HepG2 (cell line): Measurements from ENCODE around the gene ATP8B4. TPM values are rescaled to one million over a fixed set of nuclear protein-coding genes. Genes with fewer than 3 reads are reported as not detected.

Experiments
- ATAC-seq: fragments of 200-7000 bp; cut with Tn5 transposase; 3 replicates; pipeline ENCODE4 v1.9.1; 2020; ENCODE audit warnings: mild to moderate bottlenecking, moderate library complexity
- BruUV-seq: library from RNA; stranded (reverse); fragments of 400-500 nt; replicated peaks from 2 replicates; lab custom pipeline; 2021; lab: Mats Ljungman, UMichigan
- CTCF ChIA-PET: fragments of 300-600 bp; formaldehyde crosslinking; extraction: SDS; loops from one replicate; lab custom pipeline; 2021; ENCODE audit warnings: low total read pairs, inconsistent platforms, low intra/inter-chr PET ratio; lab: Yijun Ruan, JAX
- POLR2A ChIA-PET: fragments of 350-600 bp; sonication (Branson Sonifier 250); formaldehyde crosslinking; loops from one replicate; lab custom pipeline; 2020; ENCODE audit warnings: antibody characterized with exemption, inconsistent platforms; lab: Yijun Ruan, JAX
- DNase-seq: peaks from one replicate; pipeline ENCODE4 v3.0.0-alpha.2; 2015; ENCODE audit warnings: low spot score
- FAIRE-seq: peaks from 3 replicates; lab custom pipeline; 2011; peaks lifted over from hg19 to GRCh38; lab: Jason Lieb, UNC
- H2AFZ ChIP-seq: one replicate; pipeline ENCODE4 v1.6.1; 2011; ENCODE audit warnings: low read length, inconsistent platforms
- H3K27ac ChIP-seq: fragments of 300-600 bp; 3 replicates; pipeline ENCODE4 v1.8.0; 2011; ENCODE audit warnings: mixed run types, mild to moderate bottlenecking, mixed read lengths, low read length, inconsistent platforms; ENCODE audit not compliant: insufficient read depth; ENCODE audit errors: extremely low read length
- H3K27me3 ChIP-seq, 2 experiments: fragments of 200-600 bp in 1 of 2; 2 replicates in 1 of 2; 3 replicates in 1 of 2; pipeline versions ENCODE4 v1.6.0 to v1.8.0; 2011; ENCODE audit warnings: low read length in 2 of 2, mild to moderate bottlenecking in 2 of 2, moderate library complexity in 2 of 2, inconsistent platforms in 1 of 2; ENCODE audit not compliant: insufficient read depth in 2 of 2, control insufficient read depth in 1 of 2
- H3K36me3 ChIP-seq, 2 experiments: fragments of 200-600 bp in 1 of 2; replicated peaks in 1 of 2; 2 replicates in 1 of 2; 3 replicates in 1 of 2; pipeline versions ENCODE4 v1.5.1 to v1.8.0; 2011; ENCODE audit warnings: low read length in 2 of 2, inconsistent platforms in 1 of 2; ENCODE audit not compliant: insufficient read depth in 2 of 2, control insufficient read depth in 1 of 2
- H3K4me1 ChIP-seq: 2 replicates; pipeline ENCODE4 v1.5.1; 2012; ENCODE audit warnings: low read length, inconsistent platforms; ENCODE audit not compliant: insufficient read depth
- H3K4me2 ChIP-seq: 2 replicates; pipeline ENCODE4 v1.6.0; 2011; ENCODE audit warnings: low read depth, low read length, inconsistent platforms
- H3K4me3 ChIP-seq, 3 experiments: fragments of 200-600 bp in 1 of 3; sonication (generic), shearing (Covaris generic) in 1 of 3; replicated peaks in 1 of 3; 2 replicates each; pipeline ENCODE4 v1.5.1; 2011 to 2016; ENCODE audit warnings: low read length in 3 of 3, inconsistent platforms in 2 of 3, low read depth in 2 of 3, mild to moderate bottlenecking in 2 of 3, control low read depth in 1 of 3, mixed read lengths in 1 of 3; ENCODE audit not compliant: insufficient read depth in 1 of 3
- H3K79me2 ChIP-seq: one replicate; pipeline ENCODE4 v1.6.1; 2011; ENCODE audit warnings: low read length, inconsistent platforms; ENCODE audit not compliant: insufficient read depth
- H3K9ac ChIP-seq: 2 replicates; pipeline ENCODE4 v1.6.0; 2011; ENCODE audit warnings: mild to moderate bottlenecking, low read depth, low read length, inconsistent platforms; ENCODE audit not compliant: insufficient read depth
- H3K9me3 ChIP-seq: 2 replicates; pipeline ENCODE4 v1.5.1; 2012; ENCODE audit warnings: mild to moderate bottlenecking, low read length
- H4K20me1 ChIP-seq: 2 replicates; pipeline ENCODE4 v1.6.0; 2011; ENCODE audit warnings: inconsistent platforms, mild to moderate bottlenecking, low read length, moderate library complexity; ENCODE audit not compliant: insufficient read depth
- CBX5 ChIP-seq: sonication (generic); formaldehyde crosslinking; IDR thresholded peaks from 2 replicates; pipeline ENCODE4 v1.4.0; 2020; ENCODE audit warnings: missing genetic modification reagents, borderline replicate concordance
- MAFF ChIP-seq: IDR thresholded peaks from 2 replicates; pipeline ENCODE4 v1.6.1; 2011; ENCODE audit warnings: low read depth, low read length, improper control_type of control experiment
- MEF2D ChIP-seq: sonication (generic); formaldehyde crosslinking; IDR thresholded peaks from 2 replicates; pipeline ENCODE4 v1.5.1; 2020; ENCODE audit warnings: mild to moderate bottlenecking, missing genetic modification reagents
- ZNF24 ChIP-seq: fragments of 450-650 bp; IDR thresholded peaks from 2 replicates; pipeline ENCODE4 v1.6.1; 2017; ENCODE audit warnings: antibody characterized with exemption, mild to moderate bottlenecking
- ZNF282 ChIP-seq: fragments of 450-650 bp; IDR thresholded peaks from 2 replicates; pipeline ENCODE4 v1.6.1; 2018; ENCODE audit not compliant: partially characterized antibody
- ZNF546 ChIP-seq: sonication (generic); formaldehyde crosslinking; conservative IDR thresholded peaks from 2 replicates; pipeline ENCODE4 v1.8.1; 2023; ENCODE audit warnings: mild to moderate bottlenecking, missing genetic modification reagents
- ZNF572 ChIP-seq: sonication (generic); formaldehyde crosslinking; IDR thresholded peaks from 2 replicates; pipeline ENCODE4 v1.5.1; 2020; ENCODE audit warnings: mild to moderate bottlenecking, missing genetic modification reagents
- WGBS: methylation state at CpG from one replicate; pipeline ENCODE4 v1.1.6; 2017; ENCODE audit warnings: low lambda C conversion rate; 5-methylcytosine and 5-hydroxymethylcytosine counted together
- in situ Hi-C: cut with HindIII; loops from 2 replicates; pipeline ENCODE4 v1.10.0; 2017; ENCODE audit warnings: low pct_unique_long_range_greater_than_20kb; ENCODE audit not compliant: extremely low pct_ligation_motif_present
- intact Hi-C: fragments of 100-400 bp; cut with micrococcal nuclease; formaldehyde crosslinking; loops from one replicate; pipeline ENCODE4 v1.10.0; 2022; ENCODE audit not compliant: unreplicated experiment
- polyA plus RNA-seq, 8 experiments: library from polyadenylated mRNA; depleted of rRNA in 3 of 8; stranded (reverse) in 7 of 8; unstranded in 1 of 8; fragments of >200 nt; fragmentation: Illumina TruSeq in 4 of 8; extraction: Trizol in 4 of 8; gene quantifications; 2 replicates each; pipeline versions ENCODE4 v1.2.1 to v1.2.3, GENCODE V29; 2011 to 2016; ENCODE audit warnings: low read depth in 4 of 8, missing spikeins in 1 of 8, mixed read lengths in 1 of 8; ENCODE audit not compliant: insufficient read depth in 1 of 8
- total RNA-seq, 5 experiments: library from RNA; depleted of rRNA; stranded (reverse); fragments of >200 nt; fragmentation: Illumina TruSeq; extraction: Trizol; gene quantifications; 2 replicates each; pipeline ENCODE4 v1.2.3, GENCODE V29; 2016; ENCODE audit warnings: low read depth in 1 of 5
- TF ChIP-seq, protein P1 (sequence below): sonication (generic); formaldehyde crosslinking; IDR thresholded peaks from 2 replicates; pipeline ENCODE4 v1.4.0; 2020; ENCODE audit warnings: low read depth, mild to moderate bottlenecking, missing genetic modification reagents
- TF ChIP-seq, protein P2 (sequence below): sonication (generic); formaldehyde crosslinking; conservative IDR thresholded peaks from 2 replicates; pipeline ENCODE4 v1.4.0; 2020; ENCODE audit warnings: missing genetic modification reagents
- TF ChIP-seq, protein P3 (sequence below): IDR thresholded peaks from 2 replicates; pipeline ENCODE4 v1.6.1; 2016; ENCODE audit warnings: missing compliant biosample characterization, missing genetic modification reagents, borderline replicate concordance

ATP8B4 gene
- total and polyA plus RNA-seq, 2 of the 13 experiments (the other 11 are each of a cell fraction or from before 2014, with no cell fraction given) = 0.24 to 0.69 TPM

DNA sequence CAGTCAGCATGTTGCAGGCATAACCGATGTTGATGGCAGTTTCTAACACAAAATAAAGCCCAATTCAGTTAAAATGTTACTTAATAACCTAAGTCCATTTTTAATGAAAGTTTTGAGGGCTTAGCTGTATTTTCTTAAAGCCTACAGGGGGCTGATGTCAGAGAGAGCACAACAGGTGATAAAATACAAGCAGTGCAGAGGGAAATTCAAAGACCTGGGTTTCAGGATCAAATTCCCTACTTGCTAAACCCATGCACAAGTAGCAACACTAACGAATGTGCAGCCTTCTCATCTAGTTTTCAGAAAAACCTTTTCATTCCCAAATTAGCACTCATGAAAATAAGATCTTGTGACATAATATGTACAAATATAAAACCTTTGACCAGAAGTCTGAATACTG is 202.0 kb downstream of the ATP8B4 start:
- whole genome bisulfite sequencing = 0% methylated on average over 2 of the region's 2 CpGs
- no peak overlapping the region for H3K4me3 ChIP-seq
- no peak for DNase-seq
- in situ Hi-C loops = no loop called here
- ChIA-PET CTCF (no interaction called here), POLR2A (no interaction called here)
- H3K9ac ChIP-seq = no peak overlapping the region
- no peak overlapping the region for H3K4me2 ChIP-seq
- TF ChIP-seq CBX5 (CRISPR knock-in tag) = no peak
- no peak for TF ChIP-seq ZNF546 (CRISPR knock-in tag)
- TF ChIP-seq ZNF282 = no peak
- TF ChIP-seq ZNF572 (CRISPR knock-in tag) = no peak
- TF ChIP-seq, protein P1, sequence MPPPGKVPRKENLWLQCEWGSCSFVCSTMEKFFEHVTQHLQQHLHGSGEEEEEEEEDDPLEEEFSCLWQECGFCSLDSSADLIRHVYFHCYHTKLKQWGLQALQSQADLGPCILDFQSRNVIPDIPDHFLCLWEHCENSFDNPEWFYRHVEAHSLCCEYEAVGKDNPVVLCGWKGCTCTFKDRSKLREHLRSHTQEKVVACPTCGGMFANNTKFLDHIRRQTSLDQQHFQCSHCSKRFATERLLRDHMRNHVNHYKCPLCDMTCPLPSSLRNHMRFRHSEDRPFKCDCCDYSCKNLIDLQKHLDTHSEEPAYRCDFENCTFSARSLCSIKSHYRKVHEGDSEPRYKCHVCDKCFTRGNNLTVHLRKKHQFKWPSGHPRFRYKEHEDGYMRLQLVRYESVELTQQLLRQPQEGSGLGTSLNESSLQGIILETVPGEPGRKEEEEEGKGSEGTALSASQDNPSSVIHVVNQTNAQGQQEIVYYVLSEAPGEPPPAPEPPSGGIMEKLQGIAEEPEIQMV (CRISPR knock-in tag) = no peak
- no peak for TF ChIP-seq MEF2D
- no peak for TF ChIP-seq MAFF
- TF ChIP-seq, protein P2, sequence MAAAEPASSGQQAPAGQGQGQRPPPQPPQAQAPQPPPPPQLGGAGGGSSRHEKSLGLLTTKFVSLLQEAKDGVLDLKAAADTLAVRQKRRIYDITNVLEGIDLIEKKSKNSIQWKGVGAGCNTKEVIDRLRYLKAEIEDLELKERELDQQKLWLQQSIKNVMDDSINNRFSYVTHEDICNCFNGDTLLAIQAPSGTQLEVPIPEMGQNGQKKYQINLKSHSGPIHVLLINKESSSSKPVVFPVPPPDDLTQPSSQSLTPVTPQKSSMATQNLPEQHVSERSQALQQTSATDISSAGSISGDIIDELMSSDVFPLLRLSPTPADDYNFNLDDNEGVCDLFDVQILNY (CRISPR knock-in tag) = no peak
- TF ChIP-seq, protein P3, sequence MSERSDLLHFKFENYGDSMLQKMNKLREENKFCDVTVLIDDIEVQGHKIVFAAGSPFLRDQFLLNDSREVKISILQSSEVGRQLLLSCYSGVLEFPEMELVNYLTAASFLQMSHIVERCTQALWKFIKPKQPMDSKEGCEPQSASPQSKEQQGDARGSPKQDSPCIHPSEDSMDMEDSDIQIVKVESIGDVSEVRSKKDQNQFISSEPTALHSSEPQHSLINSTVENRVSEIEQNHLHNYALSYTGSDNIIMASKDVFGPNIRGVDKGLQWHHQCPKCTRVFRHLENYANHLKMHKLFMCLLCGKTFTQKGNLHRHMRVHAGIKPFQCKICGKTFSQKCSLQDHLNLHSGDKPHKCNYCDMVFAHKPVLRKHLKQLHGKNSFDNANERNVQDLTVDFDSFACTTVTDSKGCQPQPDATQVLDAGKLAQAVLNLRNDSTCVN (CRISPR knock-in tag) = no peak
- TF ChIP-seq ZNF24 = no peak
- no peak overlapping the region for H2AFZ ChIP-seq
- no peaks in the 10 kb centered on the region for H3K27me3 ChIP-seq
- intact Hi-C loops = no loop called here
- H4K20me1 ChIP-seq = no peaks in the 10 kb centered on the region
- FAIRE-seq = no peak
- ATAC-seq = no peak
- H3K9me3 ChIP-seq = no peaks in the 10 kb centered on the region
- H3K79me2 ChIP-seq = no peaks in the 10 kb centered on the region
- H3K36me3 ChIP-seq = no peaks in the 10 kb centered on the region
- no peak overlapping the region for H3K27ac ChIP-seq
- no TSS peak for BruUV-seq
- no peaks in the 10 kb centered on the region for H3K4me1 ChIP-seq
